Measurements from ENCODE around the gene NOS1. TPM values are rescaled to one million over a fixed set of nuclear protein-coding genes. Genes with fewer than 3 reads are reported as not detected.

NOS1 gene
- total RNA-seq, 4 donors from 2014 or later: 6.6 to 15.4 (median 12.0) TPM

- H3K4me1 ChIP-seq: peaks cover 11% of the 10 kb centered on the region
- peak overlapping the region; percentile 51 for H3K27ac ChIP-seq
- H3K9me3 ChIP-seq: no peaks in the 10 kb centered on the region
- H3K27me3 ChIP-seq: peaks cover 4% of the 10 kb centered on the region
- WGBS: 60% methylated on average over 4 of the region's 4 CpGs
- no peak for TF ChIP-seq EP300 (IDR thresholded peaks at IDR 0.05)
- TF ChIP-seq CTCF (IDR thresholded peaks at IDR 0.05): no peak
- no peak overlapping the region for H3K4me3 ChIP-seq
- H3K36me3 ChIP-seq: no peaks in the 10 kb centered on the region
- DNase-seq (ENCODE audit: low spot score in 2 of 2): no peak
Observed at GRCh38 chr12:117350140-117350539, 11.3 kb downstream of the NOS1 start.

GRCh38 chr12:117347588-117347987, 13.8 kb downstream of the NOS1 start:
- Histone ChIP-seq H3K4me1 (peaks cover 11% of the 10 kb centered on the region), H3K27ac (no peak overlapping the region), H3K9me3 (no peaks in the 10 kb centered on the region), H3K36me3 (no peaks in the 10 kb centered on the region), H3K4me3 (no peak overlapping the region), H3K27me3 (peaks cover 4% of the 10 kb centered on the region)
- WGBS: 62% methylated on average over 4 of the region's 4 CpGs
- no peak for DNase-seq (ENCODE audit: low spot score in 2 of 2)
- TF ChIP-seq POLR2A (IDR thresholded peaks at IDR 0.05) (no peak), CTCF (IDR thresholded peaks at IDR 0.05) (no peak), EP300 (IDR thresholded peaks at IDR 0.05) (no peak), POLR2AphosphoS5 (IDR thresholded peaks at IDR 0.05) (no peak)

GRCh38 chr12:117344716-117345115, 16.7 kb downstream of the NOS1 start:
- TF ChIP-seq POLR2A (IDR thresholded peaks at IDR 0.05) (no peak), POLR2AphosphoS5 (IDR thresholded peaks at IDR 0.05) (no peak), EP300 (IDR thresholded peaks at IDR 0.05) (no peak), CTCF (IDR thresholded peaks at IDR 0.05) (no peak)
- no peak overlapping the region for H3K4me3 ChIP-seq
- 47% methylated on average over 5 of the region's 5 CpGs for WGBS
- H3K4me1 ChIP-seq: no peaks in the 10 kb centered on the region
- no peaks in the 10 kb centered on the region for H3K9me3 ChIP-seq
- DNase-seq (ENCODE audit: low spot score in 2 of 2): peak in 1 of 2 donors; percentile 8
- H3K27ac ChIP-seq: no peak overlapping the region
- H3K27me3 ChIP-seq: no peaks in the 10 kb centered on the region
- no peaks in the 10 kb centered on the region for H3K36me3 ChIP-seq

- Histone ChIP-seq H3K4me3 (no peak overlapping the region), H3K9me3 (no peaks in the 10 kb centered on the region), H3K27ac (no peak overlapping the region), H3K4me1 (no peaks in the 10 kb centered on the region), H3K36me3 (no peaks in the 10 kb centered on the region), H3K27me3 (no peaks in the 10 kb centered on the region)
- no peak for DNase-seq (ENCODE audit: low spot score in 2 of 2)
- TF ChIP-seq POLR2AphosphoS5 (IDR thresholded peaks at IDR 0.05) (no peak), CTCF (IDR thresholded peaks at IDR 0.05) (no peak), EP300 (IDR thresholded peaks at IDR 0.05) (no peak), POLR2A (IDR thresholded peaks at IDR 0.05) (no peak)
- 84% methylated on average over 1 of the region's 1 CpG for WGBS
Observed at GRCh38 chr12:117343849-117344248, 17.6 kb downstream of the NOS1 start.

GRCh38 chr12:117343296-117343695, 18.1 kb downstream of the NOS1 start:
- 47% methylated on average over 4 of the region's 4 CpGs for whole genome bisulfite sequencing
- Histone ChIP-seq H3K27me3 (no peaks in the 10 kb centered on the region), H3K36me3 (no peaks in the 10 kb centered on the region), H3K4me1 (no peaks in the 10 kb centered on the region), H3K27ac (no peak overlapping the region), H3K9me3 (no peaks in the 10 kb centered on the region), H3K4me3 (no peak overlapping the region)
- DNase-seq (ENCODE audit: low spot score in 2 of 2): no peak
- TF ChIP-seq EP300 (IDR thresholded peaks at IDR 0.05) (no peak), POLR2AphosphoS5 (IDR thresholded peaks at IDR 0.05) (no peak), CTCF (IDR thresholded peaks at IDR 0.05) (no peak), POLR2A (IDR thresholded peaks at IDR 0.05) (no peak)

All from suprapubic skin (tissue), 4 donors.